GM12878 (cell line): ENCODE measurements around the gene THSD4.

ENCODE experiments used
- EP300 ChIP-seq, 2 experiments: fragments of 150-350 bp in 1 of 2; IDR thresholded peaks; 2 replicates each; pipeline ENCODE4 v1.6.1; 2011 to 2012; ENCODE audit warnings: low read depth in 2 of 2, low read length in 2 of 2, borderline replicate concordance in 1 of 2, improper control_type of control experiment in 1 of 2, inconsistent platforms in 1 of 2; ENCODE audit not compliant: control insufficient read depth in 1 of 2
- ETV6 ChIP-seq, 2 experiments: fragments of 450-650 bp in 1 of 2; IDR thresholded peaks in 1 of 2; conservative IDR thresholded peaks in 1 of 2; 2 replicates each; pipeline ENCODE4 v1.6.1; 2014; ENCODE audit warnings: antibody characterized with exemption in 1 of 2, borderline replicate concordance in 1 of 2, low read depth in 1 of 2, mild to moderate bottlenecking in 1 of 2, moderate library complexity in 1 of 2
- EZH2 ChIP-seq: IDR thresholded peaks from 2 replicates; pipeline ENCODE4 v1.6.1; 2012; ENCODE audit warnings: low read depth, mild to moderate bottlenecking, control low read depth, inconsistent platforms, low read length, borderline replicate concordance; ENCODE audit not compliant: control insufficient read depth
- FOS ChIP-seq: IDR thresholded peaks from 3 replicates; pipeline ENCODE4 v1.6.1; 2011; ENCODE audit warnings: borderline replicate concordance; ENCODE audit not compliant: insufficient read length; ENCODE audit errors: extremely low read depth
- FOXK2 ChIP-seq: fragments of 450-650 bp; IDR thresholded peaks from 2 replicates; pipeline ENCODE4 v1.6.1; 2017; ENCODE audit warnings: mild to moderate bottlenecking, moderate library complexity
- FOXM1 ChIP-seq: IDR thresholded peaks from 2 replicates; pipeline ENCODE4 v1.6.1; 2012; ENCODE audit warnings: low read depth, mild to moderate bottlenecking, inconsistent platforms, low read length, moderate library complexity
- HSF1 ChIP-seq: fragments of 150-350 bp; IDR thresholded peaks from 2 replicates; pipeline ENCODE4 v1.6.1; 2014; ENCODE audit warnings: mild to moderate bottlenecking, low read depth, low read length
- STAT1 ChIP-seq: fragments of 450-650 bp; conservative IDR thresholded peaks from 2 replicates; pipeline ENCODE4 v1.6.1; 2014; ENCODE audit warnings: antibody characterized with exemption, mild to moderate bottlenecking
- SUZ12 ChIP-seq: fragments of 200-600 bp; sonication (generic); IDR thresholded peaks from one replicate; pipeline ENCODE4 v1.6.1; 2018; ENCODE audit warnings: antibody characterized with exemption, mild to moderate bottlenecking; ENCODE audit not compliant: unreplicated experiment
- TCF7 ChIP-seq: IDR thresholded peaks from 2 replicates; pipeline ENCODE4 v1.6.1; 2014; ENCODE audit warnings: antibody characterized with exemption, borderline replicate concordance
- ZNF207 ChIP-seq: fragments of 450-650 bp; IDR thresholded peaks from 2 replicates; pipeline ENCODE4 v1.6.1; 2014; ENCODE audit warnings: antibody characterized with exemption, mild to moderate bottlenecking, borderline replicate concordance
- TF ChIP-seq, protein P1 (sequence below), 3 experiments: IDR thresholded peaks in 2 of 3; conservative IDR thresholded peaks in 1 of 3; 2 replicates each; pipeline ENCODE4 v1.5.1; 2011; ENCODE audit warnings: low read depth in 3 of 3, low read length in 3 of 3, mild to moderate bottlenecking in 3 of 3, control low read depth in 2 of 3, moderate library complexity in 2 of 3, inconsistent platforms in 1 of 3, mixed read lengths in 1 of 3; ENCODE audit not compliant: control insufficient read depth in 2 of 3, insufficient read depth in 1 of 3; ENCODE audit errors: extremely low read depth in 1 of 3
- TF ChIP-seq, protein P2 (sequence below): IDR thresholded peaks from 2 replicates; pipeline ENCODE4 v1.6.1; 2012; ENCODE audit warnings: mild to moderate bottlenecking, low read depth, low read length

DNA sequence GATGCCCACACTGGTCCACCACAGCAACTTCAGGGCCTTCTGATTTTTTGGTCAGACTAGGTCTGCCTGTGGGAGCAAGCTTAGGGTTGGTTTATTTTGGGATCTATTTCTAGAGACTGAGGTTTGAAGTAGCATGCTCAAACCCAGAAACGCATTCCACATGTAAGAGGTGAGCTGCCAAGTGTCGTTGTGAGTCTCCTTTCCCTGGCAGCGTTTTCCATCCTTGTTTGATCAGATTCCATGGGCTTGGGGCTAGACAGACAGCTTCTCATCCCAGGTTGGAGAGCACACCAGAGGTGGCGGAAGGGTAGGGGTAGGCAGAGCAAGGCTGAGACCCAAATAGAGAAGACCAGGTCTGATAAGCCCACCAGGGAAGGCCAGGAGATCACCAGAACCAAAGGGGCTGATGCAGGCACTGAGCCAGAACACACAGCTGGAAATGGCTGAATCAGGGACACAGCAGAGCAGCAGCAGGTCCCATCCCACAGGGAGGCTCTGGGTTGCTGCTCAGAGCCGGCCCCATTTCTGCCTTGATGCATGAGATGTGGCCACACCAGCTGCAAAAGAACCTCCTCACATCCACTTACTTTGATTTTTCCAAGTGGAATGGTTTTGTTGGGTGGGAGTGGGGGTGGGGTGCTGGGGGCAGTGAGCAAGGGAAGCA, 186.8 kb downstream of the THSD4 start:
- TF ChIP-seq, protein P1, sequence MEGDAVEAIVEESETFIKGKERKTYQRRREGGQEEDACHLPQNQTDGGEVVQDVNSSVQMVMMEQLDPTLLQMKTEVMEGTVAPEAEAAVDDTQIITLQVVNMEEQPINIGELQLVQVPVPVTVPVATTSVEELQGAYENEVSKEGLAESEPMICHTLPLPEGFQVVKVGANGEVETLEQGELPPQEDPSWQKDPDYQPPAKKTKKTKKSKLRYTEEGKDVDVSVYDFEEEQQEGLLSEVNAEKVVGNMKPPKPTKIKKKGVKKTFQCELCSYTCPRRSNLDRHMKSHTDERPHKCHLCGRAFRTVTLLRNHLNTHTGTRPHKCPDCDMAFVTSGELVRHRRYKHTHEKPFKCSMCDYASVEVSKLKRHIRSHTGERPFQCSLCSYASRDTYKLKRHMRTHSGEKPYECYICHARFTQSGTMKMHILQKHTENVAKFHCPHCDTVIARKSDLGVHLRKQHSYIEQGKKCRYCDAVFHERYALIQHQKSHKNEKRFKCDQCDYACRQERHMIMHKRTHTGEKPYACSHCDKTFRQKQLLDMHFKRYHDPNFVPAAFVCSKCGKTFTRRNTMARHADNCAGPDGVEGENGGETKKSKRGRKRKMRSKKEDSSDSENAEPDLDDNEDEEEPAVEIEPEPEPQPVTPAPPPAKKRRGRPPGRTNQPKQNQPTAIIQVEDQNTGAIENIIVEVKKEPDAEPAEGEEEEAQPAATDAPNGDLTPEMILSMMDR (IDR thresholded peaks at IDR 0.05 in 2 of 3, conservative IDR thresholded peaks at IDR 0.05 in 1 of 3; ENCODE audit: control insufficient read depth in 2 of 3, extremely low read depth in 1 of 3, insufficient read depth in 1 of 3, low read depth in 3 of 3, low read length in 3 of 3) = no peak
- TF ChIP-seq FOXK2 (no peak), STAT1 (no peak), HSF1 (no peak), FOS (no peak), FOXM1 (no peak), ZNF207 (no peak), EZH2 (no peak), ETV6 (conservative IDR thresholded peaks at IDR 0.05 in 1 of 2, IDR thresholded peaks at IDR 0.05 in 1 of 2; ENCODE audit: borderline replicate concordance in 1 of 2, low read depth in 1 of 2) (no peak), TCF7 (no peak), EP300 (IDR thresholded peaks at IDR 0.05; ENCODE audit: borderline replicate concordance in 1 of 2, control insufficient read depth in 1 of 2, low read depth in 2 of 2, low read length in 2 of 2) (no peak), SUZ12 (no peak)
- TF ChIP-seq, protein P2, sequence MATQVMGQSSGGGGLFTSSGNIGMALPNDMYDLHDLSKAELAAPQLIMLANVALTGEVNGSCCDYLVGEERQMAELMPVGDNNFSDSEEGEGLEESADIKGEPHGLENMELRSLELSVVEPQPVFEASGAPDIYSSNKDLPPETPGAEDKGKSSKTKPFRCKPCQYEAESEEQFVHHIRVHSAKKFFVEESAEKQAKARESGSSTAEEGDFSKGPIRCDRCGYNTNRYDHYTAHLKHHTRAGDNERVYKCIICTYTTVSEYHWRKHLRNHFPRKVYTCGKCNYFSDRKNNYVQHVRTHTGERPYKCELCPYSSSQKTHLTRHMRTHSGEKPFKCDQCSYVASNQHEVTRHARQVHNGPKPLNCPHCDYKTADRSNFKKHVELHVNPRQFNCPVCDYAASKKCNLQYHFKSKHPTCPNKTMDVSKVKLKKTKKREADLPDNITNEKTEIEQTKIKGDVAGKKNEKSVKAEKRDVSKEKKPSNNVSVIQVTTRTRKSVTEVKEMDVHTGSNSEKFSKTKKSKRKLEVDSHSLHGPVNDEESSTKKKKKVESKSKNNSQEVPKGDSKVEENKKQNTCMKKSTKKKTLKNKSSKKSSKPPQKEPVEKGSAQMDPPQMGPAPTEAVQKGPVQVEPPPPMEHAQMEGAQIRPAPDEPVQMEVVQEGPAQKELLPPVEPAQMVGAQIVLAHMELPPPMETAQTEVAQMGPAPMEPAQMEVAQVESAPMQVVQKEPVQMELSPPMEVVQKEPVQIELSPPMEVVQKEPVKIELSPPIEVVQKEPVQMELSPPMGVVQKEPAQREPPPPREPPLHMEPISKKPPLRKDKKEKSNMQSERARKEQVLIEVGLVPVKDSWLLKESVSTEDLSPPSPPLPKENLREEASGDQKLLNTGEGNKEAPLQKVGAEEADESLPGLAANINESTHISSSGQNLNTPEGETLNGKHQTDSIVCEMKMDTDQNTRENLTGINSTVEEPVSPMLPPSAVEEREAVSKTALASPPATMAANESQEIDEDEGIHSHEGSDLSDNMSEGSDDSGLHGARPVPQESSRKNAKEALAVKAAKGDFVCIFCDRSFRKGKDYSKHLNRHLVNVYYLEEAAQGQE = no peak
